NCI-H82 treated with DMSO at 0.1 percent for 48 hours (cell line): Measurements from ENCODE around the gene FZD1.
A peak's percentile ranks its signal among the peaks of the same experiment; 100 is the strongest.
"Not testable (repeated sequence)": the region's sequence is repeated elsewhere in the genome, so short reads cannot be mapped to it uniquely, and the experiment has no call there.

ENCODE experiments used
- DNase-seq: peaks from one replicate; lab custom pipeline; 2025; ENCODE audit not compliant: unreplicated experiment; lab: John Stamatoyannopoulos, UW

Gene FZD1

DNA sequence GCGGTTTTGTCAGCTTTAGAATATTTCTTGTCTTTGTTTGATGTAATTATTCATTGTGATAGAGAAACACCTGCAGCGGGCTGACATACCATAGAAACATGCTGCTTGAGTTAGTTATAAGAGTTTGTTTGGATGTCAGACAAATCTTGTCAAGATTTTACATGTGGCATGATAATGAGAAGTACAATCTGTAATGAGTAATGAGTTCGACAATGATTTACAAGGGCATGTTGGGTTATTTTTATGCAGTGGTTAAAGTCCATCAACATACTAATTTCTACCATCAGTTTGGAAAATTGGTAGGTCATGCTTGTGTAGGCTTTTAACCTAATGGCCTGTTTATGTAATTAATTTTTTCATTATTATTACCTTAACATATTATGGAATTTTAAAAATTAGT lies 31.3 kb downstream of the FZD1 start:
- DNase-seq: no peak

DNA sequence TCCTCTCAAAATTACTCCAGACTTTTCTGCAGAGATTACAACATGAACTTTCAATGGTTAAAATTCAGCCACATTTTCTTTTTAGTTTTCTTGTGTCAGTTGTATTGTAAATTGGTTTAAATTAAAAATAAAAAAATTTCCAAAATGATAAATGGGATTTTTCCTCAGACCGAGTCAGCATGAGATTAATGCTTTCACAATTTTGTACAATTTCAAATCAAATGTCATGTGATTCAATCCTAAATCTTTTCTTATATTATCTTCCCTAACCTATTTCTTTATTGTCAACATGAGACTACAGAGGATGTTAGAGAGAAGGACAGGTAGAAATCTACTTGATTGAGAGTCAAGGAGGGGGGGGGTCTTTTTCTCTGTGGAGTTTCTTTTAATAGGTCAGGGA lies 33.7 kb downstream of the FZD1 start:
- DNase-seq: no peak

- no peak for DNase-seq
Measured at GRCh38 chr7:91299952-91300775, 35.9 kb downstream of the FZD1 start.

DNA sequence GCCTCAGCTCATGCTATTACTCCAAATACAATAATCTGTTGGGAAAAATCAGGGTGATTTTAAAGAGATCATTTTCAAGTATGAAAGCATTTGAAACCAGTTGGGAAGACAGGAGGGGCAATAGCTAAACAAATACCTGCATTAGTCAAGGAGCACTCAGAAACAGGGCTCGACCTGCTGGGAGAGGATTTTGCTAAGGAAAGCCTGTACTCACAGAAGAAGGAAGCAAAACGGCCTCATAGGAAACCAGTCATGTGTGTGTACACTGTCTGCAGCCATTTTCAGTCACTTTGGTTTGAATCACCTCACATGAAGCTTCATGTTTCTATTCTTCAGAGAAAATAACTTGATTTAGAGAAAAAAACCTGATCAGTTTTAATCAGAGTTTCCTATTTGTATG lies 38.6 kb downstream of the FZD1 start:
- no peak for DNase-seq

- DNase-seq: peak; percentile 88
Measured at GRCh38 chr7:91306266-91306665, 42.0 kb downstream of the FZD1 start.

- no peak for DNase-seq
Measured at GRCh38 chr7:91307467-91307866, 43.2 kb downstream of the FZD1 start.

- DNase-seq: not testable (repeated sequence)
Measured at GRCh38 chr7:91308191-91308590, 44.0 kb downstream of the FZD1 start.

DNA sequence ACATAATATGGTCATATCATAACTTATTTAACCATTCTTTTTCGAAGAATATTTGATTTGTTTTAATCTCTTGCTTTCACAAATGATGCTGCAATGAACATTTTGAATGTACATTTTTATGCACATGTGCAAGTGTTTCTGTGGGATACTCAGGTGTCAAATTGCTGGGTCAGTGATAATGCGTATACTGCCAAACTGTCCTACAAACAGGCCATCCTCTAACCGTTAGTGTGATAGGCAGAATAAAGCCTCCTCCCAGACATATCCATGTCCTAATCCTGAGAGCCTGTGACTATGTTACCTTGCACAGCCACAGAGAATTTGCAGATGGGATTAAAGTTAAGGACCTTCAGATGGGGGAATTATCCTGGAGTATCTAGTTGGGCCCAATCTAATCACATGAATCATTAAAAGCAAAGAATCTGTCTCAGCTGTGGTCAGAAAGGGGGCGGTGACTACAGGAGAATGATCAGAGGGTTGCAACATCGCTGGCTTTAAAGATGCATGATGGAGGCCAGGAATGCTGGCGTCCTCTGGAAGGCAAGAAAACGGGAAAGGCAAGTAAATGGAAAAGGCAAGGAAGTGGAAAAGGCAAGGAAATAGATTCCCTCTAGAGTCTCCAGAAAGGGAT lies 46.7 kb downstream of the FZD1 start:
- DNase-seq: peak; percentile 99

- no peak for DNase-seq
Measured at GRCh38 chr7:91311839-91312238, 47.6 kb downstream of the FZD1 start.

GRCh38 chr7:91313113-91313512 lies 48.9 kb downstream of the FZD1 start:
- no peak for DNase-seq

- no peak for DNase-seq
Measured at GRCh38 chr7:91314591-91315323, 50.5 kb downstream of the FZD1 start.

GRCh38 chr7:91316426-91316825 lies 52.2 kb downstream of the FZD1 start:
- no peak for DNase-seq

- DNase-seq: no peak
Measured at GRCh38 chr7:91319351-91319750, 55.1 kb downstream of the FZD1 start.

- DNase-seq: no peak
Measured at GRCh38 chr7:91320366-91321078, 56.3 kb downstream of the FZD1 start.
